GM19452 (cell line): Measurements from ENCODE around the gene TOR1A.
"Not testable (repeated sequence)": the region's sequence is repeated elsewhere in the genome, so short reads cannot be mapped to it uniquely, and the experiment has no call there.

Experiments used
- ATAC-seq: cut with Tn5 transposase; IDR thresholded peaks from one replicate; pipeline ENCODE4 v1.9.1; 2021; ENCODE audit not compliant: unreplicated experiment

Gene TOR1A

GRCh38 chr9:129822898-129823541, 916 bp downstream of the TOR1A start:
- no peak for ATAC-seq

DNA sequence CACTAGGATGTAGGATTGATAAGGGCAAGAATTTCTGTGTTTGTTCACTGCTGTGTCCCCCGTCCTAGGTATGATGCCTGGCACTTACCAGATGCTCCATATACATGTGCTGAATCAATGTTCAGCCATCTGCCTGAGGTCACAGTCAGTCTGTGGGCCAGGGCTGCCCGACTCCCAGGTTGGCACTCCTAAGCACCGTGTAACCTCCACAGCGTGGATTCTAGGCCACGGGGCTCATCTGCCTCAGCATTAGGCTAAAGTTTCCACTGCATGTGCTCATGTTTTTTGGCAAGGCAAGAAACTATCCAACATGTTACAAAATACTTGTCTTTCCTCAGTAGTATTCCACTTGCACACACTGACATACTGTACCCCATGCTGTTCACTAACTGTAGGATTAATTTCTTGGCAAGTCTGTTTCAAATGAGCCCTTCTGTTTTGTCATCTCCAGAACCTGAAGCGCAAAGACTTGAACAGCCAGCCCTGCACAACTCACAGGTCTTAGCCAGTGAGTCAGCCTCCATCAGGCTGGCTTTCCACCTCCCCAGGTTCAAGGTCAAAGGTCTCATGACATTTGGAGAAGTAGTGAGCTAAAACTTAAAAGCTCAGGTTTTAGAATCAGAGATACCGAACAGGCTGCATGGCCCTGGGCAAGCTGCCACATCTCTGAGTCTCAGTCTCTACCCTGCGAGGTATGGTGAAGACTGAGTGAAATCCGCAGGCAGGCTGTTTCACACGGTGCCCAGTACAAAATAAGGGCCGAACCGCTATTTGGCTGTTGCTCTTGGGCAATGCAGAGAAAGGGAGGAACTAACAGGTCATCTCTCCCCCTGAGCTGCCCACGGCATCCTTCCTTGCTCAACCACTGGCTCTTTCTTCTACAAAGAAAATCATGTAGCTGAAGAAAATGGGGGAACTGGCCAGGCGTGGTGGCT, 7.2 kb downstream of the TOR1A start:
- no peak for ATAC-seq

- ATAC-seq = no peak
These were observed 8.7 kb downstream of the TOR1A start for GRCh38 chr9:129815278-129815677.

GRCh38 chr9:129814432-129815223, 9.3 kb downstream of the TOR1A start:
- no peak for ATAC-seq

GRCh38 chr9:129813661-129814060, 10.3 kb downstream of the TOR1A start:
- ATAC-seq = no peak

DNA sequence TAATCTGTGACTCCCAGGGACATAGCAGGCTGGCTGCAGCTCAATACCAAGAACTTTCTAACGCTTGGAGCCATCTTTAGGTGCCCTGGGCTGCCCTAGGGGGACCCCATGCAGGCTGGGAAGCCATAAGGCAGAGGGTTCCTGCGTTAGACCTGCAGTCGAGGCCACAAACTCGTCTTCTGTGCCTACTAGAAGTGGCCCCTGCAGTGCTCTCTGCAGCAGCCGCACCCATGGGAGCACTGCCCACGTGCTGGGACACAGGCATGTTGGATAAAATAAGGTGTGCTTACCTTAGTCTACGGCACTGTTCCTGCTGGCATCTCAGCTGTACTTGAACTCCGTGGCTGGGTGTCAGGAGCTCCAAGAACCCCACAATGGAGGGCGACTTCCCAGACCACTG, 11.6 kb downstream of the TOR1A start:
- no peak for ATAC-seq

DNA sequence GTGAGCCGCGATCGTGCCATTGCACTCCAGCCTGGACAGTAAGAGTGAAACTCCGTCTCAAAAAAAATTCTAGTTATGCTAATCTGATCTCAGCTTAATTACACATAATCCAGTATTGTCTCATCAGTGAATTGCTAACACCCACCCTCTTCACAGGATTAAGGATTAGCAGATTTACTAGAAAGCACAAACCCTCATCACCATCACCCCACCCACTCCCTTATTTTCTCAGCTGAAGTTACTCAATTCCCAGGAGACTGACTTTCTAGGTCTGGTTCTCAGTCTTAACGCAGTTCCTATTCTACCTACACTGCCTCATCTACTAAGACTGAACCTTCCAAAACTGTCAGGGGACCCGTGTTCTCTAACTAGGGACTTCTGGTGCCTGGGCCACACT, 12.0 kb downstream of the TOR1A start:
- no peak for ATAC-seq

GRCh38 chr9:129810788-129811187, 13.1 kb downstream of the TOR1A start:
- ATAC-seq = no peak

GRCh38 chr9:129810116-129810515, 13.8 kb downstream of the TOR1A start:
- ATAC-seq = no peak

DNA sequence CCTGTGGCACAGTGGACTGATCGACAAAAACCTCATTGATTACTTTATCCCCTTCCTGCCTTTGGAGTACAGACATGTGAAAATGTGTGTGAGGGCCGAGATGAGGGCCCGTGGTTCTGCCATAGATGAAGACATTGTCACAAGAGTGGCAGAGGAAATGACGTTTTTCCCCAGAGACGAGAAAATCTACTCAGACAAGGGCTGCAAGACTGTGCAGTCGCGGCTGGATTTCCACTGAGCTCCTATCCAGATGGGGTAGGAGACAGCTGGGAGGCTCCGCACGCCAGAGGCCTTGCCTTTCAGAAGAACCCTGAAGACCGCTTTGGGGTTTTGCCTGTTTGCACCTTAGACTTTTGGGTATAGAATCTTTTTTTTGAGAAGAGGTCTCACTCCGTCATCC, 14.6 kb downstream of the TOR1A start:
- no peak for ATAC-seq

DNA sequence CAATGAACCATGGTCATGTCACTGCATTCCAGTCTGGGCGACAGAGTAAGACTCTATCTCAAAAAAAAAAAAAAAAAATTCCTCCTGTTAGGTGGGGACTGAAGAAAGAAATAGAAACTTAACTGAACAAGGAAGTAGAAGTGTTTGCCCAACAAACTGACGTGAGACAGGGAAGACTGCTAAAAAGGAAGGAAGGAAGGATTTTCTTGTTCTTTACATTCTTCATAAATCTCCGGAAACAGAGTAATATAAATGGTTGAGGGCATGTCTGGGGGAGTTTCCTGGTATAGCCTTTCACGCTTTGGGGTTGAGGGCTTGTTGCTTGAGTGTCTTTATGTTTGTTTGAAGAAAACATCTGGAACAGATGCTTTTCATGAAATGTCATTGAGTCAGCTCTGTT, 17.9 kb downstream of the TOR1A start:
- no peak for ATAC-seq

GRCh38 chr9:129803676-129804060, 20.3 kb downstream of the TOR1A start:
- ATAC-seq = no peak

GRCh38 chr9:129802833-129803675, 20.9 kb downstream of the TOR1A start, which contains the start of gene TOR1B:
Gene TOR1B, plus strand, starts transcription at chr9:129803184. Its CDS starts 29 bp downstream, at chr9:129803213.
- ATAC-seq = peak; percentile 91

- no peak for ATAC-seq
These were observed 22.4 kb downstream of the TOR1A start for GRCh38 chr9:129801504-129801903.

DNA sequence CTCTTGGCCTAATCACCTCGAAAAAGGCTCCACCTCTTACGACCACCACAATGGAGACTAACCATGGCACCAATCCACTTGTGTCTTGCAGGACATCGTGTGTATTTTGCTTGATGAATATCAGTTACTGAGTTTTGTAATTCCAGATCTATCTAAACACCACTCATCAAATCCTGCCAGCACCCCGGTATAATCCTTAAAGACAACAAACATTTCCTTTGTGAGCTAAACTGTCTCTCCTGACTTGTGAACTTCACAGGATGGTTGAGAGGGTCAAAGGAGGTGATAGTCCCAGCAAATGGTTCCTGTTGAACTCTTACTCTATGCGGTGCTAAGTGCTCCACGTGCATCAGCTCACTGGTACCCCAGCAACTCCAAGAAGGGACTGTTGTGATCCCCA, 25.0 kb downstream of the TOR1A start:
- ATAC-seq = no peak

DNA sequence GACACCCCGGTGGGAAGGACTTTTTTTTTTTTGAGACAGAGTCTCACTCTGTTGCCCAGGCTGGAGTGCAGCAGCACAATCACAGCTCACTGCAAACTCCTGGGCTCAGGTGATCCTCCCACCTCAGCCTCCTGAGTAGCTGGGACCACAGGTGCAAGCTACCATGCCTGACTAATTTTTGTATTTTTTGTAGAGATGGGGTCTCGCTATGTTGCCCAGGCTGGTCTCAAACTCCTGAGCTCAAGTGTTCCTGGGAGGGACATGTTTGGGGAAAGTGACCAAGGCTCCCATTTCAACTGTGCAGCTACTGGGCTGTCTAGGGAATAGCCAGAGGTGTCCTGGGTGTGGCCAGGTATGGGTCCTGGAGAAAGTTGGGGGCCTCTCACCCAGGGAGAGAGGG, 27.9 kb downstream of the TOR1A start:
- not testable (repeated sequence) for ATAC-seq

DNA sequence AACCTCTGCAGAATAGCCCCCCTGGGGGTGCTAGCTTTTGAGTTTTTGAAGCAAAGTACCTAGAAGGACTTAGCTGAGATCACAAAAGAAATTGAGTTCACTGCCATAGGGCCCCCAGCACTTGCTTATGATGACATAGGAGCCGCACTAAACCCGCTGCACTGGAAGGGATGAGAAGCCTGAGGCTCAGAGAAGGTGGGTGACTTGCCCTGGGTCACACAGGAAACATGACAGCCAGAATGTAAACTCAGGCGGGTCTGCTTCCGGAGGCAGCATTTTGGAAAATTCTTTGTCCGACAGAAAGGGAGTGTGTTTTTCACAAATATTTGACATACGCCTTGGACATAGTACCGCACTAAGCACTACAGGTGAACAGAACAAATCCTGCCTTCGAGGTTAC, 29.4 kb downstream of the TOR1A start:
- no peak for ATAC-seq

DNA sequence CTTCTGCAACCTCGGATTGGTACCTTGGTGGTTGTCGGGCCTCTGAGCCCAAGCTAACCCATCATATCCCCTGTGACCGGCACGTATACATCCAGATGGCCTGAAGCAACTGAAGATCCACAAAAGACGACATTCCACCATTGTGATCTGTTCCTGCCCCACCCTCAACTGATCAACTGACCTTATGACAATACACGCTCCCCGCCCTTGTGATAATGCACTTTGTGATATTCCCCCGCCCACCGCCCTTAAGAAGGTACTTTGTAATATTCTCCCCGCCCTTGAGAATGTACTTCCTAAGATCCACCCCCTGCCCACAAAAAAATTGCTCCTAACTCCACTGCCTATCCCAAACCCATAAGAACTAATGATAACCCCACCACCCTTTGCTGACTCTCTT, 37.5 kb downstream of the TOR1A start:
- no peak for ATAC-seq

GRCh38 chr9:129785866-129786265, 38.1 kb downstream of the TOR1A start:
- ATAC-seq = no peak

DNA sequence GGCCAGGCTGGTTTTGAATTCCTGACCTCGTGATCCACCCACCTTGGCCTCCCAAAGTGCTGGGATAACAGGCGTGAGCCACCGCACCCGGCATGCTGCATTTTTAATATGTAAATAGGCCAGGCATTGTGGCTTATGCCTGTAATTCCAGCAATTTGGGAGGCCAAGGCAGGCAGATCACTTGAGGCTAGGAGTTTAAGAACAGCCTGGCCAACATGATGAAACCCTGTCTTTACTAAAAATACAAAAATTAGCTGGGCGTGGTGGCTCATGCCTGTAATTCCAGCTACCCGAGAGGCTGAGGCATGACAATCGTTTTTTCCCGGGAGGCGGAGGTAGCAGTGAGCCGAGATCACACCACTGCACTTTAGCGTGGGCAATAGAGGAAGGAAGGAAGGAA, 39.0 kb downstream of the TOR1A start:
- not testable (repeated sequence) for ATAC-seq
